PC-9 (cell line): ENCODE data around the gene FAIM2. TPM values are rescaled to one million over a fixed set of nuclear protein-coding genes. Genes with fewer than 3 reads are reported as not detected.

Experiments
- BruUV-seq: library from RNA; stranded (reverse); fragments of 400-500 nt; replicated peaks from 2 replicates; lab custom pipeline; 2021; lab: Mats Ljungman, UMichigan
- CTCF ChIA-PET: fragments of 300-600 bp; sonication (Branson Sonifier 250); formaldehyde crosslinking; loops from one replicate; lab custom pipeline; 2022; ENCODE audit warnings: antibody characterized with exemption; lab: Charles Lee
- POLR2A ChIA-PET: fragments of 300-600 bp; sonication (Branson Sonifier 250); formaldehyde crosslinking; loops from one replicate; lab custom pipeline; 2022; ENCODE audit warnings: antibody characterized with exemption; ENCODE audit not compliant: unreplicated experiment; lab: Charles Lee
- DNase-seq, 2 experiments: peaks; one replicate each; pipeline versions ENCODE4 v3.0.0 to v3.0.0-alpha.2; 2015 to 2022; ENCODE audit warnings: mixed read lengths in 1 of 2
- H2AFZ ChIP-seq: fragments of 200-600 bp; sonication (generic); 2 replicates; pipeline ENCODE4 v1.8.1; 2017; ENCODE audit warnings: antibody characterized with exemption
- H3F3A ChIP-seq: fragments of 200-600 bp; sonication (generic); 2 replicates; pipeline ENCODE4 v1.8.1; 2017; ENCODE audit warnings: antibody characterized with exemption, mild to moderate bottlenecking, low read depth; ENCODE audit not compliant: insufficient read depth
- H3K27ac ChIP-seq: fragments of 200-600 bp; sonication (generic); 2 replicates; pipeline ENCODE4 v1.6.1; 2016; ENCODE audit warnings: mixed run types
- H3K27me3 ChIP-seq: fragments of 200-600 bp; sonication (generic); 2 replicates; pipeline ENCODE4 v1.6.1; 2016; ENCODE audit warnings: low read depth, mixed run types; ENCODE audit not compliant: insufficient read depth
- H3K36me3 ChIP-seq: fragments of 200-600 bp; sonication (generic); 2 replicates; pipeline ENCODE4 v1.6.1; 2016; ENCODE audit warnings: low read depth, mixed run types
- H3K4me1 ChIP-seq: fragments of 200-600 bp; sonication (generic); replicated peaks from 2 replicates; pipeline ENCODE4 v1.6.1; 2016; ENCODE audit warnings: mixed run types; ENCODE audit not compliant: insufficient read depth
- H3K4me2 ChIP-seq: fragments of 200-600 bp; sonication (generic); 2 replicates; pipeline ENCODE4 v1.6.1; 2017; ENCODE audit warnings: mixed run types
- H3K4me3 ChIP-seq: fragments of 200-600 bp; sonication (generic); 2 replicates; pipeline ENCODE4 v1.6.1; 2016; ENCODE audit warnings: mixed run types
- H3K79me2 ChIP-seq: fragments of 200-600 bp; sonication (generic); 2 replicates; pipeline ENCODE4 v1.6.1; 2017; ENCODE audit warnings: low read depth, mixed run types
- H3K9me2 ChIP-seq: fragments of 200-600 bp; sonication (generic); 2 replicates; pipeline ENCODE4 v1.8.1; 2017; ENCODE audit warnings: mild to moderate bottlenecking; ENCODE audit not compliant: insufficient read depth
- H3K9me3 ChIP-seq: fragments of 200-600 bp; sonication (generic); 2 replicates; pipeline ENCODE4 v1.8.1; 2016; ENCODE audit warnings: low read depth; ENCODE audit not compliant: insufficient read depth
- H4K20me1 ChIP-seq: fragments of 200-600 bp; sonication (generic); 2 replicates; pipeline ENCODE4 v1.8.1; 2017; ENCODE audit not compliant: insufficient read depth
- CTCF ChIP-seq: fragments of 200-600 bp; sonication (generic); conservative IDR thresholded peaks from 2 replicates; pipeline ENCODE4 v1.6.1; 2017; ENCODE audit warnings: mixed run types, antibody characterized with exemption, mild to moderate bottlenecking, moderate library complexity
- EZH2 ChIP-seq: fragments of 200-600 bp; sonication (generic); IDR thresholded peaks from 2 replicates; pipeline ENCODE4 v1.8.0; 2017; ENCODE audit warnings: antibody characterized with exemption, low read depth
- intact Hi-C: fragments of 100-400 bp; cut with micrococcal nuclease; formaldehyde crosslinking; loops from one replicate; pipeline ENCODE4 v1.10.0; 2022; ENCODE audit not compliant: unreplicated experiment
- total RNA-seq: library from RNA; stranded (reverse); gene quantifications from 2 replicates; pipeline ENCODE4 v1.2.3, GENCODE V29; 2021

Gene FAIM2
- total RNA-seq, 1 experiment from 2014 or later = not detected

GRCh38 chr12:49818241-49818895 is 85.3 kb downstream of the FAIM2 start:
- H3K79me2 ChIP-seq = 0 out of 2 replicates have a peak, but pooled peaks cover 3% of the 10 kb centered on the region
- peaks cover 7% of the 10 kb centered on the region for H4K20me1 ChIP-seq

More at GRCh38 chr12:49818241-49818895, 85.3 kb downstream of the FAIM2 start:
- Histone ChIP-seq H3K4me1 (no peaks in the 10 kb centered on the region; the same call in 1 of the 2 replicates), H2AFZ (no peak overlapping the region), H3K27ac (no peak overlapping the region), H3K36me3 (no peaks in the 10 kb centered on the region), H3K9me3 (no peaks in the 10 kb centered on the region), H3K27me3 (no peaks in the 10 kb centered on the region), H3K4me3 (no peak overlapping the region), H3F3A (no peaks in the 10 kb centered on the region), H3K4me2 (no peak overlapping the region), H3K9me2 (no peaks in the 10 kb centered on the region)
- no TSS peak for BruUV-seq
- no peak for DNase-seq
- ChIA-PET CTCF (no interaction called here), POLR2A (interaction anchor here (0.6 kb wide), 1 partner anchor 147 kb away, joined by 5 read pairs; no protein-coding TSS in a partner anchor)
- TF ChIP-seq EZH2 = no peak
- no peak for TF ChIP-seq CTCF
- intact Hi-C loops = no loop called here

Other genes with a start within 250 kb of the FAIM2 start
- 5.6 and 6.5 TPM in 2 replicates for gene FMNL3, start 196.5 kb downstream of the FAIM2 start, total RNA-seq
- gene TMBIM6, start 162.3 kb downstream of the FAIM2 start, total RNA-seq = 685 and 690 TPM in 2 replicates
- 20.5 and 20.9 TPM in 2 replicates for gene NCKAP5L, start 75.5 kb downstream of the FAIM2 start, total RNA-seq
- gene BCDIN3D, start 60.8 kb downstream of the FAIM2 start, total RNA-seq = 2.5 and 4.7 TPM in 2 replicates
- not detected in 2 replicates for gene AQP2, start 46.8 kb upstream of the FAIM2 start, total RNA-seq
- gene AQP5, start 58.0 kb upstream of the FAIM2 start, total RNA-seq = 0.31 and 0.45 TPM in 2 replicates
- not detected in 2 replicates for gene AQP6, start 69.0 kb upstream of the FAIM2 start, total RNA-seq
- 108 and 112 TPM in 2 replicates for gene RACGAP1, start 121.6 kb upstream of the FAIM2 start, total RNA-seq
- gene ASIC1, start 153.7 kb upstream of the FAIM2 start, total RNA-seq = 3.5 and 4.5 TPM in 2 replicates
- 48.8 and 66.7 TPM in 2 replicates for gene SMARCD1, start 181.4 kb upstream of the FAIM2 start, total RNA-seq
- gene GPD1, start 200.1 kb upstream of the FAIM2 start, total RNA-seq = 0.24 and 1.0 TPM in 2 replicates
- gene COX14, start 208.3 kb upstream of the FAIM2 start, total RNA-seq = 53.9 and 76.1 TPM in 2 replicates